ENCODE measurements around the gene IDUA.
"Not testable (repeated sequence)": the region's sequence is repeated elsewhere in the genome, so short reads cannot be mapped to it uniquely, and the experiment has no call there.

The IDUA gene

GRCh38 chr4:988726-989721, 2.2 kb downstream of the IDUA start:
- no peak for DNase-seq

- DNase-seq: no peak
Measured at GRCh38 chr4:989722-990471, 3.1 kb downstream of the IDUA start.

GRCh38 chr4:990746-991367, 4.0 kb downstream of the IDUA start:
- DNase-seq: no peak

GRCh38 chr4:991451-992296, 4.8 kb downstream of the IDUA start:
- DNase-seq: no peak

GRCh38 chr4:992297-993110, 5.7 kb downstream of the IDUA start:
- no peak for DNase-seq

GRCh38 chr4:993111-994029, 6.5 kb downstream of the IDUA start, which contains the start of gene SLC26A1:
SLC26A1 (minus strand) TSS chr4:993404; CDS start chr4:991703, 1,701 bp downstream.
- DNase-seq: no peak

GRCh38 chr4:995311-996026, 8.6 kb downstream of the IDUA start:
- DNase-seq: no peak

GRCh38 chr4:996030-996996, 9.5 kb downstream of the IDUA start:
- no peak for DNase-seq

- DNase-seq: no peak
Measured at GRCh38 chr4:996997-997374, 10.1 kb downstream of the IDUA start.

- no peak for DNase-seq
Measured at GRCh38 chr4:997375-998071, 10.7 kb downstream of the IDUA start.

- DNase-seq: no peak
Measured at GRCh38 chr4:998096-998691, 11.3 kb downstream of the IDUA start.

GRCh38 chr4:999240-999863, 12.5 kb downstream of the IDUA start:
- not testable (repeated sequence) for DNase-seq

- DNase-seq: no peak
Measured at GRCh38 chr4:999882-1000425, 13.1 kb downstream of the IDUA start.

GRCh38 chr4:1000686-1001260, 13.9 kb downstream of the IDUA start:
- DNase-seq: no peak

GRCh38 chr4:1001561-1002130, 14.8 kb downstream of the IDUA start:
- no peak for DNase-seq

- DNase-seq: no peak
Measured at GRCh38 chr4:1002131-1002630, 15.3 kb downstream of the IDUA start.

Measured in CD4-positive, alpha-beta T cell treated with Interleukin-4 for 4 hours (primary cell).